Neuronal stem cell (in vitro differentiated cells): ENCODE results near the gene NDUFA13.

Experiments used
- DNase-seq: peaks from one replicate; pipeline ENCODE4 v3.0.0-alpha.2; 2013; ENCODE audit warnings: low spot score
- H2AFZ ChIP-seq: one replicate; pipeline ENCODE4 v1.6.1; 2013; ENCODE audit warnings: mild to moderate bottlenecking, low read length, inconsistent platforms
- H2AK5ac ChIP-seq: 2 replicates; pipeline ENCODE4 v1.6.1; 2013; ENCODE audit warnings: low read depth, mild to moderate bottlenecking, inconsistent platforms, low read length, moderate library complexity, mixed read lengths
- H2BK120ac ChIP-seq: 2 replicates; pipeline ENCODE4 v1.6.1; 2013; ENCODE audit warnings: low read depth, mild to moderate bottlenecking, inconsistent platforms, low read length, moderate library complexity, mixed read lengths
- H2BK12ac ChIP-seq: one replicate; pipeline ENCODE4 v1.6.1; 2013; ENCODE audit warnings: low read length, inconsistent platforms
- H2BK15ac ChIP-seq: 2 replicates; pipeline ENCODE4 v1.6.1; 2013; ENCODE audit warnings: mild to moderate bottlenecking, low read length, inconsistent platforms, mixed read lengths
- H2BK5ac ChIP-seq: one replicate; pipeline ENCODE4 v1.6.1; 2013; ENCODE audit warnings: inconsistent platforms, mild to moderate bottlenecking, low read length, moderate library complexity
- H3K14ac ChIP-seq: one replicate; pipeline ENCODE4 v1.6.1; 2013; ENCODE audit warnings: low read length, inconsistent platforms
- H3K18ac ChIP-seq: 2 replicates; pipeline ENCODE4 v1.6.1; 2013; ENCODE audit warnings: low read length, inconsistent platforms
- H3K23ac ChIP-seq: 2 replicates; pipeline ENCODE4 v1.6.1; 2013; ENCODE audit warnings: low read depth, mild to moderate bottlenecking, mixed read lengths, low read length, inconsistent platforms; ENCODE audit not compliant: poor library complexity
- H3K27ac ChIP-seq: replicated peaks from 3 replicates; pipeline ENCODE4 v1.5.1; 2013; ENCODE audit warnings: low read length, inconsistent platforms
- H3K27me3 ChIP-seq, 3 experiments: 2 replicates each; pipeline ENCODE4 v1.6.1; 2013; ENCODE audit warnings: low read length in 3 of 3, mild to moderate bottlenecking in 2 of 3, inconsistent platforms in 1 of 3, low read depth in 1 of 3, mixed read lengths in 1 of 3, moderate library complexity in 1 of 3; ENCODE audit not compliant: control insufficient read depth in 3 of 3, insufficient read depth in 3 of 3
- H3K36me3 ChIP-seq, 2 donors: replicated peaks in 1 of 2; 2 replicates each; pipeline ENCODE4 v1.6.1; 2013; ENCODE audit warnings: low read length in 2 of 2; ENCODE audit not compliant: control insufficient read depth in 2 of 2, insufficient read depth in 2 of 2
- H3K4ac ChIP-seq: 2 replicates; pipeline ENCODE4 v1.6.1; 2013; ENCODE audit warnings: inconsistent platforms, mild to moderate bottlenecking, low read length, moderate library complexity
- H3K4me1 ChIP-seq, 2 donors: 1 replicate in 1 of 2; 2 replicates in 1 of 2; pipeline ENCODE4 v1.6.1; 2013; ENCODE audit warnings: low read length in 2 of 2, low read depth in 1 of 2; ENCODE audit not compliant: control insufficient read depth in 2 of 2, insufficient read depth in 1 of 2
- H3K4me2 ChIP-seq: one replicate; pipeline ENCODE4 v1.6.1; 2013; ENCODE audit warnings: mild to moderate bottlenecking, low read length, inconsistent platforms; ENCODE audit not compliant: insufficient read depth, poor library complexity, severe bottlenecking
- H3K4me3 ChIP-seq, 2 donors: 2 replicates each; pipeline ENCODE4 v1.5.1; 2013; ENCODE audit warnings: low read length in 2 of 2, mild to moderate bottlenecking in 2 of 2, inconsistent platforms in 1 of 2, moderate library complexity in 1 of 2
- H3K79me1 ChIP-seq: one replicate; pipeline ENCODE4 v1.6.1; 2013; ENCODE audit warnings: low read depth, mild to moderate bottlenecking, inconsistent platforms, low read length, moderate library complexity
- H3K9ac ChIP-seq: one replicate; pipeline ENCODE4 v1.6.1; 2013; ENCODE audit warnings: mild to moderate bottlenecking, low read depth, low read length, inconsistent platforms; ENCODE audit not compliant: poor library complexity
- H3K9me3 ChIP-seq, 2 donors: replicated peaks in 1 of 2; 2 replicates each; pipeline versions ENCODE3 to v1.6.1; 2013; ENCODE audit warnings: low read length in 2 of 2, mild to moderate bottlenecking in 2 of 2, inconsistent platforms in 1 of 2, low read depth in 1 of 2, mixed read lengths in 1 of 2, moderate library complexity in 1 of 2; ENCODE audit not compliant: control insufficient read depth in 2 of 2, insufficient read depth in 1 of 2
- H4K8ac ChIP-seq: one replicate; pipeline ENCODE4 v1.6.1; 2013; ENCODE audit warnings: low read depth, mild to moderate bottlenecking, inconsistent platforms, low read length, moderate library complexity
- H4K91ac ChIP-seq: one replicate; pipeline ENCODE4 v1.6.1; 2013; ENCODE audit warnings: low read length, low read depth, mild to moderate bottlenecking, inconsistent platforms; ENCODE audit not compliant: poor library complexity
- WGBS, 2 donors: extraction: QIAGEN DNeasy Blood & Tissue Kit; methylation state at CpG; one replicate each; pipeline ENCODE4 v1.1.7; 2013; ENCODE audit warnings: missing lambda C conversion rate in 2 of 2, mixed read lengths in 1 of 2; ENCODE audit not compliant: insufficient read length in 2 of 2, insufficient replicate concordance in 1 of 2; ENCODE audit errors: extremely low coverage in 2 of 2; 5-methylcytosine and 5-hydroxymethylcytosine counted together

Gene NDUFA13

GRCh38 chr19:19540715-19541515 is 24.9 kb downstream of the NDUFA13 start:
- Histone ChIP-seq H3K4ac (no peak overlapping the region), H2AK5ac (peak overlapping the region; percentile 63), H3K79me1 (peaks cover 2% of the 10 kb centered on the region), H2BK15ac (no peak overlapping the region), H2BK5ac (no peak overlapping the region), H2AFZ (peak overlapping the region; percentile 60), H2BK12ac (no peak overlapping the region), H3K9me3 (peaks cover 0 to 1% of the 10 kb centered on the region in 2 donors), H3K27ac (no peak overlapping the region), H3K18ac (peak overlapping the region; percentile 87), H3K4me1 (peaks cover 0 to 6% of the 10 kb centered on the region in 2 donors), H3K27me3 (peaks cover 0 to 25% (median 0%) of the 10 kb centered on the region in 3 experiments), H4K8ac (peak overlapping the region; percentile 43), H2BK120ac (no peak overlapping the region), H3K4me2 (peak overlapping the region; percentile 23), H3K14ac (peak overlapping the region; percentile 82), H3K23ac (peak overlapping the region; percentile 85), H4K91ac (no peak overlapping the region), H3K36me3 (no peaks in the 10 kb centered on the region), H3K9ac (no peak overlapping the region), H3K4me3 (no peak overlapping the region)
- peak; percentile 57 for DNase-seq
- WGBS, 2 donors, result no CpG with 5 or more reads among the region's 45 CpGs

- Histone ChIP-seq H3K4ac (no peak overlapping the region), H3K18ac (peak overlapping the region; percentile 87), H3K4me1 (peaks cover 0 to 6% of the 10 kb centered on the region in 2 donors), H2BK15ac (no peak overlapping the region), H3K9me3 (peaks cover 0 to 1% of the 10 kb centered on the region in 2 donors), H2AFZ (no peak overlapping the region), H3K9ac (no peak overlapping the region), H2BK5ac (no peak overlapping the region), H2BK12ac (no peak overlapping the region), H3K27ac (no peak overlapping the region), H2BK120ac (no peak overlapping the region), H3K23ac (no peak overlapping the region), H3K79me1 (peaks cover 2% of the 10 kb centered on the region), H3K36me3 (no peaks in the 10 kb centered on the region), H3K4me3 (no peak overlapping the region), H3K4me2 (no peak overlapping the region), H2AK5ac (peak overlapping the region; percentile 63), H4K8ac (no peak overlapping the region), H4K91ac (no peak overlapping the region), H3K27me3 (peaks cover 0 to 25% (median 0%) of the 10 kb centered on the region in 3 experiments), H3K14ac (peak overlapping the region; percentile 38)
- DNase-seq, result no peak
- no CpG with 5 or more reads among the region's 16 CpGs for WGBS, 2 donors
These were observed 25.6 kb downstream of the NDUFA13 start for GRCh38 chr19:19541616-19542015.

GRCh38 chr19:19542507-19542906 is 26.5 kb downstream of the NDUFA13 start:
- no peak for DNase-seq
- WGBS, 2 donors, result no CpG with 5 or more reads among the region's 12 CpGs
- Histone ChIP-seq H4K8ac (no peak overlapping the region), H3K9ac (no peak overlapping the region), H3K4me3 (no peak overlapping the region), H3K27me3 (peaks cover 0 to 25% (median 0%) of the 10 kb centered on the region in 3 experiments), H3K18ac (peak overlapping the region; percentile 35), H3K4ac (no peak overlapping the region), H2BK120ac (no peak overlapping the region), H2BK12ac (peak overlapping the region; percentile 41), H4K91ac (no peak overlapping the region), H3K4me2 (no peak overlapping the region), H3K36me3 (no peaks in the 10 kb centered on the region), H2AFZ (no peak overlapping the region), H3K14ac (no peak overlapping the region), H3K79me1 (peaks cover under 1% of the 10 kb centered on the region), H3K27ac (no peak overlapping the region), H2AK5ac (peak overlapping the region; percentile 26), H2BK5ac (no peak overlapping the region), H3K4me1 (peaks cover 0 to 6% of the 10 kb centered on the region in 2 donors), H3K23ac (peak overlapping the region; percentile 89), H2BK15ac (peak overlapping the region; percentile 85), H3K9me3 (peaks cover 0 to 1% of the 10 kb centered on the region in 2 donors)

GRCh38 chr19:19543101-19543500 is 27.1 kb downstream of the NDUFA13 start:
- Histone ChIP-seq H3K4me2 (no peak overlapping the region), H2BK5ac (peak overlapping the region; percentile 87), H2BK120ac (no peak overlapping the region), H4K91ac (no peak overlapping the region), H2BK15ac (peak overlapping the region; percentile 58), H3K27me3 (peaks cover 0 to 25% (median 0%) of the 10 kb centered on the region in 3 experiments), H3K14ac (peak overlapping the region; percentile 8), H3K4me3 (no peak overlapping the region), H3K4me1 (peaks cover 0 to 4% of the 10 kb centered on the region in 2 donors), H2AK5ac (peak overlapping the region; percentile 81), H3K36me3 (no peaks in the 10 kb centered on the region), H2BK12ac (no peak overlapping the region), H3K18ac (no peak overlapping the region), H4K8ac (no peak overlapping the region), H3K9ac (no peak overlapping the region), H3K9me3 (peaks cover 0 to 1% of the 10 kb centered on the region in 2 donors), H3K27ac (no peak overlapping the region), H2AFZ (no peak overlapping the region), H3K4ac (no peak overlapping the region), H3K23ac (peak overlapping the region; percentile 80), H3K79me1 (no peaks in the 10 kb centered on the region)
- DNase-seq, result no peak
- no CpG with 5 or more reads among the region's 13 CpGs for WGBS, 2 donors
